Measurements from ENCODE around the gene HBZ. TPM values are rescaled to one million over a fixed set of nuclear protein-coding genes. Genes with fewer than 3 reads are reported as not detected.
A peak's percentile ranks its signal among the peaks of the same experiment; 100 is the strongest.

The HBZ gene
- total and polyA plus RNA-seq, 7 donors: 0.05 to 0.12 (median 0.11) TPM; not detected in 4

DNA sequence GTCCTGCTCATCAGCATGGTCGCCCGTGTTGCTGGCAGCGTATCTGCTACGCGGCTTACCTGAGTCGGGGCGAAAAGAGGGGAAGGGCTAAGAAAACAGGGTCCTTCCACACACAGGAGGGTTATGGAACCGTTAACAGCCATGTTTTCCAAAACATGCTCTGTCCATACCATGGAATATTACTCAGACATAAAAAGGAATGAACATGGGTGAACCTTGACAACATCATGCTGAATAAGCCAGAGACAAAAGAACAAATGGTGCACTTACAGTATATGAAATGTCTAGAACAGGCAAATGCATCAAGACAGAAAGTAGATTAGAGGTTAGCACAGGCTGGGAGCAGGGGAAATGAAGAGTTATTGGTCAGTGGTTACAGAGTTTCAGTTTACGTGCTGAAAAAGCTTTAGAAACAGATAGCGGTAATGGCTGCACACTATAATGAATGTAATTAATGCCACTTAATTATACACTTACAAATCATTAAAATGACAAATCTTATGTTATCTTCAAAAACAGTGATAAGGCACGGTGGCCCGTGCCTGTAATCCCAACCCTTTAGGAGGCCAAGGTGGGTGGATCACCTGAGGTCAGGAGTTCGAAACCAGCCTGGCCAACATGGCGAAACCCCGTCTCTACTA is 21.8 kb upstream of the HBZ start:
- Histone ChIP-seq H3K4me3 (no peak overlapping the region), H3K9me3 (no peaks in the 10 kb centered on the region), H3K4me1 (peaks cover under 1% of the 10 kb centered on the region), H3K27ac (no peak overlapping the region), H3K36me3 (ENCODE audit: insufficient read depth in 1 of 2, low read depth in 1 of 2) (peaks cover 0 to 7% of the 10 kb centered on the region in 2 donors), H3K27me3 (ENCODE audit: insufficient read depth in 3 of 3, low read length in 2 of 3) (no peaks in the 10 kb centered on the region)
- ATAC-seq (no peak), DNase-seq (no peak)
- intact Hi-C loops (cut with DNase I): no loop called here
- 94 to 97% (median 96%) methylated on average over 15 of the region's 15 CpGs for WGBS, 3 donors
- TF ChIP-seq, protein P1, sequence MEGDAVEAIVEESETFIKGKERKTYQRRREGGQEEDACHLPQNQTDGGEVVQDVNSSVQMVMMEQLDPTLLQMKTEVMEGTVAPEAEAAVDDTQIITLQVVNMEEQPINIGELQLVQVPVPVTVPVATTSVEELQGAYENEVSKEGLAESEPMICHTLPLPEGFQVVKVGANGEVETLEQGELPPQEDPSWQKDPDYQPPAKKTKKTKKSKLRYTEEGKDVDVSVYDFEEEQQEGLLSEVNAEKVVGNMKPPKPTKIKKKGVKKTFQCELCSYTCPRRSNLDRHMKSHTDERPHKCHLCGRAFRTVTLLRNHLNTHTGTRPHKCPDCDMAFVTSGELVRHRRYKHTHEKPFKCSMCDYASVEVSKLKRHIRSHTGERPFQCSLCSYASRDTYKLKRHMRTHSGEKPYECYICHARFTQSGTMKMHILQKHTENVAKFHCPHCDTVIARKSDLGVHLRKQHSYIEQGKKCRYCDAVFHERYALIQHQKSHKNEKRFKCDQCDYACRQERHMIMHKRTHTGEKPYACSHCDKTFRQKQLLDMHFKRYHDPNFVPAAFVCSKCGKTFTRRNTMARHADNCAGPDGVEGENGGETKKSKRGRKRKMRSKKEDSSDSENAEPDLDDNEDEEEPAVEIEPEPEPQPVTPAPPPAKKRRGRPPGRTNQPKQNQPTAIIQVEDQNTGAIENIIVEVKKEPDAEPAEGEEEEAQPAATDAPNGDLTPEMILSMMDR (IDR thresholded peaks at IDR 0.05): no peak

DNA sequence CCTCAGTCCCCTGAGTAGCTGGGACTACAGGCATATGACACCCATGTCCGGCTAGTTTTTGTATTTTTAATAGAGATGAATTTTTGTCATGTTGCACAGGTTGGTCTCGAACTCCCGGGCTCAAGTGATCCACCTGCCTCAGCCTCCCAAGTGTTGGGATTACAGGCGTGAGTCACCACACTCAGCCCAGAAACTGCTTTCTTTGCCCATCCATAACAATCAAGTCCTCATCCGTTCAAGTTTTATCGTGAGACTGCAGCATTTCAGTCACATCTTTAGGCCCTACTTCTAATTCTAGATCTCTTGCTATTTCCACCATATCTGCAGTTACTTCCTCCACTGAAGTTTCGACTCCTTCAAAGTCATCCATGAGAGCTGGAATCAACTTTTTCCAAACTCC is 20.3 kb upstream of the HBZ start:
- peaks cover 5% of the 10 kb centered on the region for H3K4me1 ChIP-seq
- no peaks in the 10 kb centered on the region for H3K9me3 ChIP-seq
- peak in 1 of 2 donors; percentile 6 for DNase-seq
- ATAC-seq: no peak
- WGBS, 3 donors: 87 to 92% (median 91%) methylated on average over 7 of the region's 7 CpGs
- no peak overlapping the region for H3K27ac ChIP-seq
- H3K36me3 ChIP-seq (ENCODE audit: insufficient read depth in 1 of 2, low read depth in 1 of 2): peaks cover 0 to 7% of the 10 kb centered on the region in 2 donors
- no peaks in the 10 kb centered on the region for H3K27me3 ChIP-seq (ENCODE audit: insufficient read depth in 3 of 3, low read length in 2 of 3)
- intact Hi-C loops (cut with DNase I): no loop called here
- TF ChIP-seq, protein P1 (IDR thresholded peaks at IDR 0.05): no peak
- no peak overlapping the region for H3K4me3 ChIP-seq

DNA sequence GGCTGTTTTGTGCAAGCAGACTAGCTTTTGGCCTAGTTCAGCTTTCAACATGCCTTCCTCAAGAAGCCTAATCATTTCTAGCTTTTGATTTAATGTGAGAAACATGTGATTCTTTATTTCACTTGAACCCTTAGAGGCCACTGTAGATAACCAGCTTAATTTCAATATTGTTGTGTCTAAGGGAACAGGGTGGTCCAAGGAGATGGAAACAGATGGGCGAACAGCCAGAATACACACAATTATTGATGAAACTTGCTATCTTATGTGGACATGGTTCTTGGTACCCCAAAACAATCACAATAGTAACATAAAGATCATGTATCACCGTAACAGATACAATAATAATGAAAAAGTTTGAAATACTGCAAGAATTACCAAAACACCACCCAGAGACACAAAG is 18.7 kb upstream of the HBZ start:
- Histone ChIP-seq H3K27me3 (ENCODE audit: insufficient read depth in 3 of 3, low read length in 2 of 3) (no peaks in the 10 kb centered on the region), H3K9me3 (no peaks in the 10 kb centered on the region), H3K4me1 (peaks cover 12% of the 10 kb centered on the region), H3K27ac (no peak overlapping the region), H3K4me3 (no peak overlapping the region), H3K36me3 (ENCODE audit: insufficient read depth in 1 of 2, low read depth in 1 of 2) (peaks cover 0 to 7% of the 10 kb centered on the region in 2 donors)
- intact Hi-C loops (cut with DNase I): no loop called here
- 96 to 97% (median 97%) methylated on average over 2 of the region's 2 CpGs for WGBS, 3 donors
- DNase-seq (no peak), ATAC-seq (no peak)
- TF ChIP-seq, protein P1 (IDR thresholded peaks at IDR 0.05): no peak

DNA sequence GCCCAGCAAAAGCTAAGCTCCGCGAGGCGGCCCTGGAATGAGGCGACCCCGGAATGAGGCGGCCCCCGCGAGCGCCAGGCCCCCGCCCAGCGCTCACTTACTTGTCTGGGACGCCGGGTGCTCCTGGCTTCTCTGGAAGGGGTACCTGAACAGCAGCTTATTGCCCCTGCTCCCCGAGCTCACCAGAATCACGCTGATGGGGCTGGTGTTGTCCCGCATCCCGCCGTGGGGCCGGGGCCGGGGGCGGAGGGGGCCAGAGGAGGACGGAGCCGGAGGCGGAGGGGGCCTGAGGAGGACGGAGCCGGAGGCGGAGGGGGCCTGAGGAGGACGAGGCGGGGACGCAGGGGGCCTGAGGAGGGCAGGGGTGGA is 14.4 kb upstream of the HBZ start:
- TF ChIP-seq, protein P1 (IDR thresholded peaks at IDR 0.05): no peak
- no peaks in the 10 kb centered on the region for H3K27me3 ChIP-seq (ENCODE audit: insufficient read depth in 3 of 3, low read length in 2 of 3)
- H3K4me1 ChIP-seq: peaks cover 12% of the 10 kb centered on the region
- DNase-seq (peak; percentile 27 to 65), ATAC-seq (peak; percentile 26 to 51 (median 37))
- 1% methylated on average over 21 to 30 of the region's 30 CpGs for WGBS, 3 donors
- H3K4me3 ChIP-seq: peak overlapping the region; percentile 75
- intact Hi-C loops (cut with DNase I): no loop called here
- no peaks in the 10 kb centered on the region for H3K9me3 ChIP-seq
- no peaks in the 10 kb centered on the region for H3K36me3 ChIP-seq (ENCODE audit: insufficient read depth in 1 of 2, low read depth in 1 of 2)
- peak overlapping the region; percentile 89 for H3K27ac ChIP-seq
